BE2C (cell line): ENCODE measurements around the gene MATK.

Source experiments
- DNase-seq: peaks from one replicate; pipeline ENCODE4 v3.0.0-alpha.2; 2020
- H3K27me3 ChIP-seq: fragments of 250-450 bp; sonication (Bioruptor Pico); 2 replicates; pipeline ENCODE4 v1.5.1; 2020; ENCODE audit warnings: mild to moderate bottlenecking
- H3K36me3 ChIP-seq: fragments of 250-450 bp; sonication (Bioruptor Pico); 2 replicates; pipeline ENCODE4 v1.5.1; 2020; ENCODE audit warnings: mild to moderate bottlenecking
- H3K4me1 ChIP-seq: fragments of 250-450 bp; sonication (Bioruptor Pico); 2 replicates; pipeline ENCODE4 v1.5.1; 2020
- H3K4me3 ChIP-seq: 2 replicates; pipeline ENCODE4 v1.5.1; 2011; ENCODE audit warnings: low read depth, low read length
- H3K9me3 ChIP-seq: fragments of 250-450 bp; sonication (Bioruptor Pico); 2 replicates; pipeline ENCODE4 v1.5.1; 2020
- CTCF ChIP-seq: IDR thresholded peaks from 2 replicates; pipeline ENCODE4 v1.5.1; 2012; ENCODE audit warnings: mild to moderate bottlenecking, low read depth, low read length

The MATK gene

GRCh38 chr19:3781603-3782002 is 4.6 kb downstream of the MATK start:
- H3K4me1 ChIP-seq = no peaks in the 10 kb centered on the region
- peaks cover 34% of the 10 kb centered on the region for H3K27me3 ChIP-seq
- H3K4me3 ChIP-seq = no peak overlapping the region
- DNase-seq = no peak
- peaks cover 7% of the 10 kb centered on the region; the same call in 1 of the 2 replicates for H3K9me3 ChIP-seq
- H3K36me3 ChIP-seq = no peaks in the 10 kb centered on the region
- TF ChIP-seq CTCF = no peak

DNA sequence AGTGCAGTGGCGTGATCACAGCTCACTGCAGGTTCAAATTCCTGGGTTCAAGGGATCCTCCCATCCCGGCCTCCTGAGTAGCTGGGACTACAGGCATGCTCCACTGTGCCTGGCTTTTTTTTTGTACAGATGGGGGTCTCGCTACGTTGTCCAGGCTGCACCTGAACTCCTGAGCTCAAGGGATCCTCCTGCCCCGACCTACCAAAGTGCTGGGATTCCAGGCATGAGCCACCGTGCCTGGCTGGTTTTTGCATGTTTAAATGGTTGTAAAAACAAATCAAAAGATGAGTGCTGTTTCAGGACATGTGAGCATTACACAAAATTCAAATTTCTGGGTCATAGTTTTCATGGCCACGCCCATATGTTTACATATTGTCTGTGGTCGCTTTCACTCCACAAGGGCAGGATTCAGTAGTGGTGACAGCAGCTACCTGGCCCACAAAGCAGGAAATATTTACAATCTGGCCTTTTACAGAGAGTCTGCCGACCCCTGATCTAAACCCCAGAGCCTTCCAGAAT is 5.3 kb downstream of the MATK start:
- no peak for TF ChIP-seq CTCF
- Histone ChIP-seq H3K27me3 (peaks cover 31% of the 10 kb centered on the region), H3K4me3 (no peak overlapping the region), H3K4me1 (no peaks in the 10 kb centered on the region), H3K9me3 (peaks cover 7% of the 10 kb centered on the region; the same call in 1 of the 2 replicates), H3K36me3 (no peaks in the 10 kb centered on the region)
- DNase-seq = no peak

DNA sequence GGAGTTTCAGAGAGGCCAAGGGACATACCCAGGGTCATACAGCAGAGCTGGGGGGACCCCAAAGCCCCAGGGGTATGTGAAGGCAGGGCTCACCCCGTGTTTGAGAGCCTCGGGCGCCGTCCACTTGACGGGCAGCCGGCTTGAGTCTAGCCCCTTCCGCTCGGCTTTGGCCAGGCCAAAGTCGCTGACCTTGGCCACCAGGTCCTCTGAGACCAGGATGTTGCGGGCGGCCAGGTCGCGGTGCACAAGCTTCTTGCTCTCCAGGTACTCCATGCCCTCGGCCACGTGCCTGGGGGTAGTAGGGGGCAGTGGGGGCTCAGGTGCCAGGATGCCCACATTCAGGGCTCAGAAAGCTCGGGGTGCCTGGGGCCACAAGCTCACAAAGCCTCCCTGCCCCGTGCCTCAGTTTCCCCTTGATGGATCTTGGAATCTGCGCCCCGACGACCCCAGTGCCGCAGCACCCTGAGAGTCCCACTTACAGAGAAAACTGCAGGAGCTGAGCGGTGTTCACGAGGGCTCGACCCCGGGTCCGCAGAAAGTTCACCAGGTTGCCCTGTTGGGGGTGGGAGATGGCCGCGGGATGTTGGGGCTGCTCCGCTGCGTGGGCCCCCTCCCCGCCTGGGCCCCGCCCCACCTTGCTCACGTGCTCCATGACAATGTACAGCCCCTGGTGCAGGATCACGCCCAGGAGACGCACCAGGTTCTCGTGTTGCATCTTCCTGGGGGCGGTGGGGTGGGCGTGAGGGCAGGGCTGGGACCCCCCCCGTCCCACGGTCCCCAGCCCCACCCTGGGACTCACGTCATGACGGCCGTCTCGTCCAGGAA is 7.1 kb downstream of the MATK start:
- H3K4me1 ChIP-seq = no peaks in the 10 kb centered on the region
- no peak overlapping the region for H3K4me3 ChIP-seq
- H3K9me3 ChIP-seq = peaks cover 7% of the 10 kb centered on the region; the same call in 1 of the 2 replicates
- TF ChIP-seq CTCF = no peak
- H3K36me3 ChIP-seq = no peaks in the 10 kb centered on the region
- DNase-seq = no peak
- peaks cover 13% of the 10 kb centered on the region for H3K27me3 ChIP-seq

DNA sequence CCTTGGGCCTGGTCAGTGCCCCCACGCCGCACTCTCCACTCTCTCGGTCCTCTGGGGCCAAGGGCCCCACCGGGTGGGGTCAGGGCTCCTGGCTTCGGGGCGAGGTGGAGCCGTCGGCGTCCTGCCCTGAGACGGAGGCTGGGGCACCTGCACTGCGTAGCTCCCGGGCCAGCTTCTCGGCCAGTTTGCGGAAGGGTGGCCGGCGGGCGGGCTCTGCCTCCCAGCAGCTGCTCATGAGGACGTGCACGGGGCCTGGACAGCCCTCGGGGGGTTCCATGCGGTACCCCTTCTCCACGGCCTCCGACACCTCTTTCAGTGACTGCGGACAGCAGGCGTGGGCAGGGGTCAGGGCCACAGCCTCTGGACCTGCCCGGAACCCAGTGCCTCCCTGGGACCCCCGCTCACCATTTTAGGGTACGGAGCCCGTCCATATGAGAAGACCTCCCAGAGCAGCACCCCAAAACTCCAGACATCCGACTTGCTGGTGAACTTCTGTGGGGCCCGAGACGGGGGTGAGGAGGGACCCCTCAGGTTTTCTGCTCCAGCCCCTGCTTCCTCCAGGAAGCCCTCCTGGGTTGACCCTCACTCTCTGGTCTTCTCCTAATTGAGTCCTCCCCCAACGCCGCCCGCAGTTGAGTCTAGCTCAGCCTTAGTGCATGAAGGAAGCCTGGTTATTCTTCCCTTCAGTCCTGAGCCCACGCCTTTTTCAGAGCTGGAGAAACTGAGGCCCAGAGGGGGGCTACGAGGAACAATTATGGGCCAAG is 7.9 kb downstream of the MATK start:
- H3K9me3 ChIP-seq = peaks cover 7% of the 10 kb centered on the region; the same call in 1 of the 2 replicates
- H3K36me3 ChIP-seq = no peaks in the 10 kb centered on the region
- H3K4me3 ChIP-seq = no peak overlapping the region
- no peaks in the 10 kb centered on the region for H3K4me1 ChIP-seq
- no peak for DNase-seq
- H3K27me3 ChIP-seq = peaks cover 6% of the 10 kb centered on the region; the same call in 1 of the 2 replicates
- TF ChIP-seq CTCF = no peak

DNA sequence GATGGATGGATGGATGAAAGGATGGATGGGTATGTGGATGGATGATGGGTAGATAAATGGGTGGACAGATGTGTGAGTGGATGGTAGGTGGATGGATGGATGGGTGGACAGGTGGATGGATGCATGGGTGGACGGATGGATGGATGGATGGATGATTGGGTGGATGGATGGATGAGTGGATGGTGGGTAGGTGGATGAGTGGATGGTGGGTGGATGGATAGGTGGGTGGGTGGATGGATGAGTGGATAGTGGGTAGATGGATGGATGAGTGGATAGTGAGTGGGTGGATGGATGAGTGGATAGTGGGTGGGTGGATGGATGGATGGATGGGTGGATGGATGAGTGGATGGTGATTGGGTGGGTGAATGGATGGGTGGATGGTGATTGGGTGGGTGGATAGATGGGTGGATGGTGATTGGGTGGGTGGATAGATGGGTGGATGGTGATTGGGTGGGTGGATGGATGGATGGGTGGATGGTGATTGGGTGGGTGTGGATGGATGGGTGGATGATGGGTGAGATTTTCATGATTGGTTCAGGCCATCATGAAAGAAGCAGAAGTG is 9.6 kb downstream of the MATK start:
- Histone ChIP-seq H3K4me3 (no peak overlapping the region), H3K9me3 (peaks cover 3% of the 10 kb centered on the region; the same call in 1 of the 2 replicates), H3K27me3 (0 out of 2 replicates have a peak, but pooled peaks cover 6% of the 10 kb centered on the region), H3K36me3 (no peaks in the 10 kb centered on the region), H3K4me1 (no peaks in the 10 kb centered on the region)
- no peak for DNase-seq
- no peak for TF ChIP-seq CTCF
